Muscle of arm (tissue), 12 donors: ENCODE data around the gene PPP2R5C. TPM values are rescaled to one million over a fixed set of nuclear protein-coding genes. Genes with fewer than 3 reads are reported as not detected.
A peak's percentile ranks its signal among the peaks of the same experiment; 100 is the strongest.
"Not testable (repeated sequence)": the region's sequence is repeated elsewhere in the genome, so short reads cannot be mapped to it uniquely, and the experiment has no call there.

Experiments
- DNase-seq: peaks from one replicate; pipeline ENCODE4 v3.0.0-alpha.2; 2013
- polyA plus RNA-seq, 12 donors: library from polyadenylated mRNA; unstranded; fragments of 120-200 nt; gene quantifications; one replicate each; pipeline ENCODE4 v1.2.1, GENCODE V29; 2013; ENCODE audit not compliant: insufficient read length in 12 of 12

PPP2R5C gene
- polyA plus RNA-seq, 12 donors: 59.5 to 103 (median 74.5) TPM; not detected in 1

GRCh38 chr14:101776344-101776743, 14.8 kb downstream of the PPP2R5C start:
- no peak for DNase-seq

DNA sequence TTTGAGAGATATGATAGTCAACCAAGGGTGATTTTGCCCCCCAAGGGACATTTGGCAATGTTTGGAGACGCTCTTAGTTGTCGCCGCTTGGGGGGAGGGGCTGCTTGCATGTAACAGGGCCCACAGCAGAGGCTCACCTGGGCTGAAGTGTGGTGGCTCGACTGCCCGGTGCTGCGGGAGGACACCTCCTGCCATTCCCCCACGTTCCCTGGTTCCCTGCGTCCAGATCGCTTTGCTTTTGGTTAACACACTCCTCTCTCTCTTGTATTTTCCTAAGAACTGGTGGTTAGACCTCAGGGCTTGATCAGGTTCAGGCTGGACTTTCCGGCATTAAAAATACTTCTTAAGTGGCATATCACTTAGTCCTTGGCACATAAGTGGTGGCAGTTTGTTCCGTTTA, 18.9 kb downstream of the PPP2R5C start:
- no peak for DNase-seq

DNA sequence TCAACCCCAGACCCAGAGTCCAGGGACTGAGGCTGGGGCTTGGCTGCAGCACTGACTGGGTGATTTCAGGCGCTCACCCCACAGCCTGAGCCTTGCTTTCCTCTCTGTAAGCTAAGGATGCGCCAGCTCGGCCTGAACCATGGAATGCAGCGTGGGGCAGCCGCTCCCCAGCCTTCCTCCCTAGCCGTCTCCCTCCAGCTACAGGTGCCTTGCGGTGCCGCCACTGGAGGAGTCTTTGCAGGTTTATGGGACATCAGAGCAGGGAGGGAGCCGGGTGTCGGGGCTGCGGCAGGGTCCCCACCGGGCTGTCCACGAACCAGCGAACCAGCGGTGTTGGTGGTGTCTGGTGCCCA, 19.4 kb downstream of the PPP2R5C start:
- no peak for DNase-seq

DNA sequence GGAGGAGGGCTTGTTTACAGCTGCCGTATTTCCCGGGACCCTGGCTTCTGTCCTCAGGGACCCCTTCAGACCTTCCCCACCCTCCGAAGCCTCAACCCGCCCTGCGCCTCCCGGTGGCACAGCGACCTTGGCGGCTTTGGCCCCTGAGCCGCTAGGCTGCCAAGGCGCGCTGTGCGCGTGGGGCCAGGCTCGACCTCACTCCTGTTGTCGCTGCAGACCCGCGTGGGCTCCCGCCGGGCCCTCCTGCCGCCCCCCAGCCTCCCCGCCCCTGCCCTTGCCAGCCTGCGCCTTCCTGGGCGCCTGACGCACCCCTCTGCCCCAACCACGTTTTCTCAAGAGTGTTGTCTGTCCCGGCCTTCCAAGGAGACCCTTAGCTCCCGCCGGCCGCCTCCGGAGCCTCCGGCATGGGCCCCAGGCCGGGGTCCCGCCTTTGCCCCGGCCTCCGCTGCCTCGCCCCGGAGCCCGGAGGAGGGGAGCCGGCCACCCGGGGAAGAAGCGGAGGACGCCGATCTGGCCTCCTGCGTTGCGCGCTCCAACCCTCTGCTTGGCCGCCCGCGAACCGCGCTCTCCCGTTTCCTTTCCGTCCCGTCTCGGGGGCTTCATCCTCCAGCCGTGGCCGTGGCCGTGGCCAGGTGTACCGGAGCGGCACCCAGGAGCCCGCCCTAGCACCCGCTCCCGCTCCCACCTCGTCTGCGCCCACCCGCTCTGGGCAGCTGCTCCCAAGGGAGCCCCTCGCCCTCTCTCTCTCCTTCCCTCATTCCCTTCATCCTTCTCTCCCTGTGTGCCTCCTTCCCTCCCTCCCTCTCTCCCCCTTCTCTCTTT, 19.9 kb downstream of the PPP2R5C start:
- no peak for DNase-seq

DNA sequence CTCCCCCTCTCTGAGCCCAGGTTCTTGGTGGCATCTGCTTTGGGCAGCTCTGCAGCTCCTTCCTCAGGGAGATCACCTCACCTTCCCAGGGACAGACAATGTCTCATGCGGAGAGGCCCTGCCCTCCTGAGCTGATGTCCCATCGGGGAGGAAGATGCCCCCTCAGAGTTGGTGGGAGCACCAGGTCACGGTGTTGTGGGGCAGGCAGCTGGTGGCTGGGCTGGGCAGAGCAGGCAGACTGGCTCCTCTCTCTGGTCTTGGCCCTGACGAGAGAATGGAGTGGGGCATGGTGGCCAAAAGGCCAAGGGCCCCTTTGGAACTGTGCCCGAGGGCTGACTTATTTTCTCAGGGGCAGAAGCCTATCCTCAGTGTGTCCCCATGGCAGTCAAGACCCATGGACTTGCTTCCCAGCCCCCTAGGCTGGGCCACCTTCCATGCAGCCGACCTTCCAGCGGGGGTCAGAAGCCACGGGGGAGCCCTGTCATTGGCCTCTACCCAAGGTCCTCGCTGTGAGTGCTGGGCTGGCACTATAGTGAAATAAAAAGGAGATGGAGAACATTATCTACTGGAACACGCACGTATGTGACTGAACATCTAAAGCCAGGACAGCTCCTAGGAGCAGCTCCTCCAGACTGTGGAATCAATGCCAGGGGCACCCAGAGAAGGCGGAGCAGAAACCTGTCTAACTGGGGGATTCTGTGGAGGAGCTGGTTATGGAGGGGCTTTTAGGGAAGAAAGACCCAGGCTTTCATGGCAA, 21.9 kb downstream of the PPP2R5C start:
- no peak for DNase-seq

DNA sequence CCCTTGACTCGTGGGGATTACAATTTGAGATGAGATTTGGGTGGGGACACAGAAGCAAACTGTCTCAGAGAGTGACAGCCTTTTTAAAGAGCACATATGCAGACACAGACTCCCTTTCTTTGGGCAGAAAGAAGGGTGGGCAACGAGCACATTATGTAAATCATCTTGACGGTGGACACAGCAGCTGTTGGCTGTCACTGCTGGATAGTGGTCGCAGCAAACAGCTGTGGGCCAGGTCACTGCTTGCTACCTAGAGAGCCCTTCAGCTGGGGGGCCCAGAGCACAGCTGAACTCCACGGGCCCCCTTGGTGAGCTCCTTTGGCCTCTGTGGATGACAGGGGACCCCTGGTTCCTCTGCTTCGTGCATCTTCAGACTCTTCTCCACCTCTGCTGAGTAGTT, 23.1 kb downstream of the PPP2R5C start:
- no peak for DNase-seq

- DNase-seq: no peak
Observed at GRCh38 chr14:101788016-101788635, 26.6 kb downstream of the PPP2R5C start.

- DNase-seq: no peak
Observed at GRCh38 chr14:101789222-101789621, 27.7 kb downstream of the PPP2R5C start.

DNA sequence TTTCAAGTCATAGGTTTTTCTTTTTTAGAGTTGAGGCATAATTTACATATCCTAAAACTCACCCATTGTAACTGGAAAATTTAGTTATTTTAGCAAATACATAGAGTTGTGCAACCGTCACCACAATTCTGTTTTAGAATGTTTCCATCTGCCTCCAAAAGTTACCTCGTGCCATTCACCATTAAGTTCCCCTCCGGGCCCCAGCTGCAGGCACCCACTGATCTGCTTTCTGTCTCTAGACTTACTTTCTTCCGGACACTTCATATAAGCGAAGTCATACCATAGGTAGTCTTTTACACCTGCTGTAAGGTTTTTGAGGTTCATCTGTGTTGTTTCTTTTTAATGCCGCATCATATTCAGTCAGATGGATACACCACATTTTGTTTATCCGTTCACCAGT, 28.7 kb downstream of the PPP2R5C start:
- DNase-seq: no peak

- DNase-seq: no peak
Observed at GRCh38 chr14:101791919-101792572, 30.5 kb downstream of the PPP2R5C start.

GRCh38 chr14:101796016-101796415, 34.5 kb downstream of the PPP2R5C start:
- no peak for DNase-seq

GRCh38 chr14:101796479-101796878, 35.0 kb downstream of the PPP2R5C start:
- no peak for DNase-seq

DNA sequence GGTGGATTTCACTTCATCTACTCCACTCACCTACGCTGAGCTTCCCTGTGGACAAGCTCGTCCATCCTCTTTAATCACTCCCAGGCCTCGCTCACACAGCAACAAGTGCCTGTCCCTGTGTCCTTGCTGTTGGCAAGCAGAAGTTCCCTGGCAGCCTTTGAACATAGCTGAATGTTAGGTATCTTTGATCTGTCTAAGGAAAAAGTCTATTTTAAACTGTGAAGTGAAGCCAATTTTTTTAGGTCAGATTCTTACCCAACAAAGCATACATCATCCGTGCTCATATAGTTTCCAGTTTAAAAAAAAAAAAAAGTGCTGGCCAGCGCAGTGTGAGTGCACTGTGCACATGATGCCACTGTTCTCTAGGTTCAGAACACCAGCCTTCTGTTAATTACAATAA, 36.3 kb downstream of the PPP2R5C start:
- DNase-seq: no peak

DNA sequence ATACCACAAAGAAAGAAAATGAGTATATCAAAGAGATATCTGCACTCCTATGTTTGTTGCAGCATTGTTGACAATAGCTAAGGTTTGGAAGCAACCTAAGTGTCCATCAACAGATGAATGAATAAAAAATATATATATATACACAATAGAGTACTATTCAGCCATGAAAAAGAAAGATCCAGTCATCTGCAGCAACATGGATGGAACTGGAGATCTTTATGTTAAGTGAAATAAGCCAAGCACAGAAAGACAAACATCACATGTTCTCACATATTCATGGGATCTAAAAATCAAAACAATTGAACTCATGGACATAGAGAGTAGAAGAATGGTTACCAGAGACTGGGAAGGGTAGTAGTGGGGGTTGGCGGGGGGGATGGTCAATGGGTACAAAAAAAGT, 42.9 kb downstream of the PPP2R5C start:
- DNase-seq: not testable (repeated sequence)

- DNase-seq: not testable (repeated sequence)
Observed at GRCh38 chr14:101806252-101806651, 44.7 kb downstream of the PPP2R5C start.

DNA sequence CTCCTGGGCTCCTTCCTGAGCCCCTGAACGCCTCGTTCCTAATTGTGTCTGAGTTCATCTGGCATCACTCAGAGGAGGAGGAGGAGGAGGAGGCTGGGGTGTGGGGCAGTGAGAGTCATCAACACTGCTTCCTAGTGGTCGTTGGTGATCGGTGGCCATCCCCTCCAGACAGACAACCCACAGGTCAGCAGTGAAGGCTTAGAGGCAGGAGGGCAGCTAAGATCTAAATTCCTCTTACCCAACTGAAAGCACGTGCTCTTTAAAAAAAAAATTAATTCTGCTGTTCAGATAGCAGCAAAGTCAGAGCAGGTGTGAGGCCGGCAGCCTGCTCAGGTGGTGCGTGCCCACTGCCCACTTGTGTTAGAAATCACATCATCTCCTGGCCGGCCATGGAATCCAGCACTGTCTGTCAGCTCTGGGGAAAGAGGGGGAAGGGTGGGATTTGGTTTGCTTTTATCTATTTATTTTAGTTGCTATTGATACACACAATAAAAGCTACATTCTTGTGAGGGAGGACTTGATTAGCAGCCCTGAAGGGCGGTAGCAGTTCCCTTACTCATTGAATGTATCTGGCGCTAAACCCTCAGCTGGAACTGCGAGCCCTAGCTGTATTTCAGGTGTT, 46.6 kb downstream of the PPP2R5C start:
- DNase-seq: no peak

GRCh38 chr14:101808894-101809670, 47.6 kb downstream of the PPP2R5C start:
- DNase-seq: no peak

GRCh38 chr14:101809671-101810514, 48.4 kb downstream of the PPP2R5C start:
- DNase-seq: peak; percentile 94

GRCh38 chr14:101810897-101811621, 49.5 kb downstream of the PPP2R5C start:
- no peak for DNase-seq
